Thoracic aorta (tissue), 2 donors: ENCODE results near the gene ADD1. TPM values are rescaled to one million over a fixed set of nuclear protein-coding genes. Genes with fewer than 3 reads are reported as not detected.

ENCODE experiments used
- ATAC-seq: fragments of 150-250 bp; one replicate; pipeline ENCODE4 v1.8.0; 2017; ENCODE audit warnings: low read depth; ENCODE audit not compliant: insufficient number of reproducible peaks, low FRiP score
- DNase-seq: peaks from one replicate; pipeline ENCODE4 v3.0.0-alpha.2; 2020; ENCODE audit warnings: low spot score
- H3K27ac ChIP-seq, 2 donors: fragments of 200-600 bp; sonication (generic); 1 replicate in 1 of 2; 2 replicates in 1 of 2; pipeline ENCODE4 v1.5.1; 2016; ENCODE audit warnings: mild to moderate bottlenecking in 2 of 2, moderate library complexity in 2 of 2
- H3K27me3 ChIP-seq: fragments of 200-600 bp; sonication (generic); replicated peaks from 2 replicates; pipeline ENCODE4 v1.6.0; 2016; ENCODE audit warnings: mild to moderate bottlenecking; ENCODE audit not compliant: insufficient read depth
- H3K36me3 ChIP-seq: fragments of 200-600 bp; sonication (generic); one replicate; pipeline ENCODE4 v1.5.1; 2016
- H3K4me1 ChIP-seq, 2 donors: fragments of 200-600 bp; sonication (generic); 1 replicate in 1 of 2; 2 replicates in 1 of 2; pipeline versions ENCODE4 v1.5.1 to v1.6.0; 2016; ENCODE audit warnings: low read depth in 2 of 2, mild to moderate bottlenecking in 1 of 2; ENCODE audit not compliant: control insufficient read depth in 1 of 2
- H3K4me3 ChIP-seq: fragments of 200-600 bp; sonication (generic); 2 replicates; pipeline ENCODE4 v1.5.1; 2016; ENCODE audit warnings: mild to moderate bottlenecking
- H3K9me3 ChIP-seq: fragments of 200-600 bp; sonication (generic); 2 replicates; pipeline ENCODE4 v1.5.1; 2016
- CTCF ChIP-seq: fragments of 200-600 bp; sonication (generic); IDR thresholded peaks from one replicate; pipeline ENCODE4 v1.5.1; 2019; ENCODE audit warnings: antibody characterized with exemption
- total RNA-seq, 2 donors: library from RNA; depleted of rRNA; stranded (reverse); fragments of >200 nt; gene quantifications; one replicate each; pipeline versions ENCODE4 v1.1.0 to v1.2.3, GENCODE V29; 2016

The ADD1 gene
- total RNA-seq, 2 donors from 2014 or later: 256 to 338 TPM

- peaks cover 15 to 27% of the 10 kb centered on the region in 2 donors for H3K4me1 ChIP-seq
- no peak for ATAC-seq
- no peak for TF ChIP-seq CTCF
- no peak for DNase-seq
- no peaks in the 10 kb centered on the region for H3K9me3 ChIP-seq
- no peaks in the 10 kb centered on the region for H3K36me3 ChIP-seq
- no peak overlapping the region for H3K27ac ChIP-seq
- H3K4me3 ChIP-seq: peak overlapping the region; percentile 95
- H3K27me3 ChIP-seq: no peaks in the 10 kb centered on the region
These were observed 121.1 kb downstream of the ADD1 start for GRCh38 chr4:2964706-2965258.

- DNase-seq: no peak
These were observed 121.6 kb downstream of the ADD1 start for GRCh38 chr4:2965262-2965661.

GRCh38 chr4:2968381-2968780 lies 124.7 kb downstream of the ADD1 start:
- Histone ChIP-seq H3K4me3 (no peak overlapping the region), H3K27me3 (no peaks in the 10 kb centered on the region), H3K9me3 (no peaks in the 10 kb centered on the region), H3K4me1 (peaks cover 3 to 12% of the 10 kb centered on the region in 2 donors), H3K36me3 (no peaks in the 10 kb centered on the region), H3K27ac (no peak overlapping the region)
- DNase-seq (no peak), ATAC-seq (no peak)
- no peak for TF ChIP-seq CTCF

More at GRCh38 chr4:2965262-2965661, 121.6 kb downstream of the ADD1 start:
- H3K4me1 ChIP-seq: peaks cover 15 to 27% of the 10 kb centered on the region in 2 donors
- no peaks in the 10 kb centered on the region for H3K36me3 ChIP-seq
- no peaks in the 10 kb centered on the region for H3K27me3 ChIP-seq
- H3K9me3 ChIP-seq: no peaks in the 10 kb centered on the region
- TF ChIP-seq CTCF: no peak
- H3K27ac ChIP-seq: no peak overlapping the region
- ATAC-seq: no peak
- no peak overlapping the region for H3K4me3 ChIP-seq

- no peaks in the 10 kb centered on the region for H3K4me1 ChIP-seq
- H3K27ac ChIP-seq: no peak overlapping the region
- no peak overlapping the region for H3K4me3 ChIP-seq
- H3K27me3 ChIP-seq: no peaks in the 10 kb centered on the region
- DNase-seq: no peak
- no peak for ATAC-seq
- TF ChIP-seq CTCF: no peak
- H3K36me3 ChIP-seq: no peaks in the 10 kb centered on the region
- H3K9me3 ChIP-seq: no peaks in the 10 kb centered on the region
These were observed 127.6 kb downstream of the ADD1 start for GRCh38 chr4:2971275-2971674.

GRCh38 chr4:2977211-2978088 lies 133.8 kb downstream of the ADD1 start:
- Histone ChIP-seq H3K27ac (no peak overlapping the region), H3K36me3 (no peaks in the 10 kb centered on the region), H3K9me3 (peaks cover 4% of the 10 kb centered on the region), H3K4me1 (no peaks in the 10 kb centered on the region), H3K4me3 (no peak overlapping the region), H3K27me3 (no peaks in the 10 kb centered on the region)
- ATAC-seq (no peak), DNase-seq (no peak)
- no peak for TF ChIP-seq CTCF
